Measurements from ENCODE around the gene PLCB4. TPM values are rescaled to one million over a fixed set of nuclear protein-coding genes. Genes with fewer than 3 reads are reported as not detected.

PLCB4 gene
- total and polyA plus RNA-seq, 8 donors, result 6.2 to 15.3 (median 9.4) TPM

GRCh38 chr20:9241721-9242427, 173.0 kb downstream of the PLCB4 start:
- ATAC-seq (no peak), DNase-seq (no peak)
- no peak for TF ChIP-seq CTCF (IDR thresholded peaks at IDR 0.05)
- Histone ChIP-seq H3K9me3 (no peaks in the 10 kb centered on the region), H3K27me3 (no peaks in the 10 kb centered on the region), H3K27ac (no peak overlapping the region), H3K36me3 (no peaks in the 10 kb centered on the region), H3K4me1 (peaks cover 0 to 14% of the 10 kb centered on the region in 2 donors), H3K4me3 (no peak overlapping the region)
- intact Hi-C loops (cut with DNase I), result no loop called here

- no peak for TF ChIP-seq CTCF (IDR thresholded peaks at IDR 0.05)
- H3K27me3 ChIP-seq, result no peaks in the 10 kb centered on the region
- no peaks in the 10 kb centered on the region for H3K9me3 ChIP-seq
- no peak overlapping the region for H3K27ac ChIP-seq
- no peak overlapping the region for H3K4me3 ChIP-seq
- H3K36me3 ChIP-seq, result no peaks in the 10 kb centered on the region
- no peak for ATAC-seq
- intact Hi-C loops (cut with DNase I), result no loop called here
- H3K4me1 ChIP-seq, result peaks cover 0 to 14% of the 10 kb centered on the region in 2 donors
- no peak for DNase-seq
These were observed 175.1 kb downstream of the PLCB4 start for GRCh38 chr20:9243986-9244385.

GRCh38 chr20:9244811-9245210, 175.9 kb downstream of the PLCB4 start:
- Histone ChIP-seq H3K4me3 (no peak overlapping the region), H3K4me1 (peaks cover 0 to 14% of the 10 kb centered on the region in 2 donors), H3K9me3 (no peaks in the 10 kb centered on the region), H3K27ac (no peak overlapping the region), H3K27me3 (no peaks in the 10 kb centered on the region), H3K36me3 (no peaks in the 10 kb centered on the region)
- no peak for TF ChIP-seq CTCF (IDR thresholded peaks at IDR 0.05)
- intact Hi-C loops (cut with DNase I), result no loop called here
- DNase-seq (no peak), ATAC-seq (no peak)

GRCh38 chr20:9246731-9247130, 177.8 kb downstream of the PLCB4 start:
- Histone ChIP-seq H3K36me3 (no peaks in the 10 kb centered on the region), H3K4me3 (no peak overlapping the region), H3K9me3 (no peaks in the 10 kb centered on the region), H3K27me3 (no peaks in the 10 kb centered on the region), H3K27ac (no peak overlapping the region), H3K4me1 (peaks cover 0 to 3% of the 10 kb centered on the region in 2 donors)
- TF ChIP-seq CTCF (IDR thresholded peaks at IDR 0.05), result no peak
- intact Hi-C loops (cut with DNase I), result no loop called here
- ATAC-seq (no peak), DNase-seq (no peak)

GRCh38 chr20:9250511-9250910, 181.6 kb downstream of the PLCB4 start:
- TF ChIP-seq CTCF (IDR thresholded peaks at IDR 0.05), result no peak
- intact Hi-C loops (cut with DNase I), result no loop called here
- DNase-seq (no peak), ATAC-seq (no peak)
- H3K27ac ChIP-seq, result no peak overlapping the region
- H3K4me3 ChIP-seq, result no peak overlapping the region
- no peaks in the 10 kb centered on the region for H3K9me3 ChIP-seq
- H3K27me3 ChIP-seq, result no peaks in the 10 kb centered on the region
- no peaks in the 10 kb centered on the region for H3K4me1 ChIP-seq
- no peaks in the 10 kb centered on the region for H3K36me3 ChIP-seq
